Stimulated activated CD8-positive, alpha-beta memory T cell treated with anti-CD3 and anti-CD28 coated beads, Interleukin-2, amount 100 ng/mL, for 1 hour (primary cell): ENCODE results near the gene APBB2.

Experiments
- DNase-seq, 2 donors: peaks; one replicate each; pipeline ENCODE4 v3.0.0-alpha.2; 2020; ENCODE audit warnings: low read depth in 2 of 2

APBB2 gene

GRCh38 chr4:41214136-41214824, at the start of gene APBB2:
TSS of gene APBB2 (minus strand) at chr4:41214542. CDS start at chr4:41033254, 181,288 bp downstream.
- no peak for DNase-seq

DNA sequence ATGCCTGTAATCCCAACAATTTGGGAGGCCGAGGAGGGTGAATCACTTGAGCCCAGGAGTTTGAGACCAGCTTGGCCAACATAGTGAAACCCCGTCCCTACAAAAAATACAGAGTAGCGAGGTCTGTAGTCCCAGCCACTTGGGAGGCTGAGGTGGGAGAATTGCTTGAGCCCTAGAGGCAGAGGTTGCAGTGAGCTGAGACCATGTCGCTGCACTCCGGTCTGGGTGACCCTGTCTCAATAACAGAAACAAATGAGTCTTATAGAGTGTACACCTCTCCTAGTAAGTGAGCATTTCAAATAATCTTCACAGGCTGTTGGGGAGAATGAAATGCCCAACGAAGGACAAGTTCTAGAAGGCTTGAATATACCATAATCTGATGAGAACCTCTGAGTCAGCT, 47.9 kb upstream of the APBB2 start:
- no peak for DNase-seq

- no peak for DNase-seq
Observed at GRCh38 chr4:41260116-41260733, 45.9 kb upstream of the APBB2 start.

DNA sequence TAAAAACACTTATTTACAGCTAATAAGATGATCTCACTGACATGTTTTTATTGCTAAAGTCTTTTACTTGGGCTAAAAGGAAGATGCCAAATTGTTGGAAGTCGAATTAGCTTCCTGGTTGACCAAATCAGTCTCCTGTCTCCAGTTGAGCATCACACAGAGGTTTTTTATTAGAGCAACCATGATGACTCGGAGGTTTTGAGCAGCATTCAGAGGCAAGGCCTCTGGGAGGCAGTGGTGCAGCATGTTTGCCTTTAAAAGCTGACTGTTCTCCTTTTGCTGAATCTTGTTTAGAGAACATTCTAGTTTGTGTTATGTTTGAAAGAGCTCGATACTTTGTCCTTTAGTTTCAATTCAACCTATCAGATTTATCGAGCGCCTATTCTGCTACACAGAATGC, 44.4 kb upstream of the APBB2 start:
- no peak for DNase-seq

GRCh38 chr4:41257906-41258305, 43.6 kb upstream of the APBB2 start:
- DNase-seq = no peak

- no peak for DNase-seq
Observed at GRCh38 chr4:41257257-41257901, 43.0 kb upstream of the APBB2 start.

DNA sequence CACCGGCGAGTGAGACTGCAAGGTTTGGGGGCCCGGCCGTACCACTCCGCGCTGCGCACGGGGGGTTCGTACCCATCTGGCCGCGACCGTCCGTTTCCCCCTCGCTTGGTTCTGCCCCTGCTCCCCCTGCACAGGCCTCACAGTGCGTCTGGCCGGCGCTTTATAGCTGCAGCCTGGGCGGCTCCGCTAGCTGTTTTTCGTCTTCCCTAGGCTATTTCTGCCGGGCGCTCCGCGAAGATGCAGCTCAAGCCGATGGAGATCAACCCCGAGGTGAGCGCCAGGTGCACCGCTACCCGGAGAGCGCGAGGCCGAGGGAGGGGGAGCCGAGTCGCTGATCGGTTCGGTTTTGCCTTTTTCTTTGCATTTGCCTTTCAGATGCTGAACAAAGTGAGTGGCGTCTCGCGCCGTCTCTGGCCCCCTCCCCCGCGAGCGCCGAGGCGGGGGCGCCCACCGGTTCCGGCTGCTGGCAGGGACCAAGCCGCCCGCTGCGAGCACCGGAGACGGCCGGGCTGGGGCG, 42.5 kb upstream of the APBB2 start, which contains the start of gene UCHL1:
UCHL1 (plus strand) TSS at position 189 of the 517 bp plus-strand sequence; CDS start at position 238, 49 bp downstream.
- DNase-seq = no peak

GRCh38 chr4:41256131-41256739, 41.9 kb upstream of the APBB2 start:
- no peak for DNase-seq

DNA sequence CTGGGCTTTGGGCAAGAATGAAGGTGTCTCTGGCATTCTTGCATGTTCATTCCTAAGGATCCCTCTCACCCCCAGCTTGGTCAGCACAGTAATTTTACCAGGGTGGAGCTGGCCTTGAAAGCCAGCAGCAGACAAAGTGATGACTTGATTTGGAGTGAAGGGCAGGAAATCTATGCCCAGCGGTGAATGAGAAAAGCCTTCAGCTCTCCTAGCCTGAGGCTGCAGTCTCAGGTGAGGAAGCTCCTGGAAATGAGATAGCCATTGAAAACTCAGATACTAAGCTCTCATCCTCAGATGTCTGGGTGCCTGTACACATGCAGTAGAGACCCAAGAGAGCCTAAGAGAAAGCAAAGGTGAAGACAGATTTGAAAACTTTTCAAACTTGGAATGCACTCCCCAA, 31.6 kb upstream of the APBB2 start:
- no peak for DNase-seq

- DNase-seq = no peak
Observed at GRCh38 chr4:41241919-41242318, 27.6 kb upstream of the APBB2 start.

GRCh38 chr4:41236508-41236907, 22.2 kb upstream of the APBB2 start:
- no peak for DNase-seq

DNA sequence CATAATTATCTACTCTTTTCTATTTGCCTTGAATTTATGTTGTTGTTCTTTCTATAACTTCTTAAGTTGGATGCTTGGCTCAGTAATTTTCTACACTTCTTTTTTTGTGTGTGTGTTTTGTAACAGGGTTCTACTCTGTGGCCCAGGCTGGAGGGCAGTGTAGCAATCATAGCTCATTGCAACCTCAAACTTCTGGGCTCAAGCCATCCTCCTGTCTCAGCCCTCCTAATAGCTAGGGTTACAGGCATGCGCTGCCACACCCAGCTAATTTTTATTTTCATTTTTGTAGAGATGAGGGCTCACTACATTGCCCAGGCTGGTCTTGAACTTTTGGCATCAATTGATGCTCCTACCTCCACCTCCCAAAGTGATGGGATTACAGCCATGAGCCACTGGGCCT, 21.7 kb upstream of the APBB2 start:
- no peak for DNase-seq

GRCh38 chr4:41232856-41233255, 18.5 kb upstream of the APBB2 start:
- DNase-seq = no peak

DNA sequence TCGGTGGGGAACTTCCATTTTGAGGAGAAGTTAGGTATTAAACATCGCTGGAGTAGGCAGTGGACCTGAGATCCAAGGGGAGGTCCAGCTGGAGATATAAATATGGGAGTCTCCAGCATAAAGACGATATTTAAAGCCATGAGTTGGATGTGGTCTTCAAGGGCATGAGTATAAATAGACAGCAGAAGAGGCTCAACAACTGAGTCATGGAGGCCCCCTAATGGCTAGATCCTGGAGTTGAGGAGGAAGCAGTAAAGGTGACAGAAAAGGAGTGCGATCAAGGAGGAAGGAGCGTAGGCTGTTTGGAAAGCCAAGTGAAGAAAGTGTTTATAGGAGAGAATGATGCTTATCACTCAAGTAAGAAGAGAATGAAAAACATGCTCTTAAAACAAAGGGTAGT, 18.1 kb upstream of the APBB2 start:
- no peak for DNase-seq

- no peak for DNase-seq
Observed at GRCh38 chr4:41227902-41228301, 13.6 kb upstream of the APBB2 start.

DNA sequence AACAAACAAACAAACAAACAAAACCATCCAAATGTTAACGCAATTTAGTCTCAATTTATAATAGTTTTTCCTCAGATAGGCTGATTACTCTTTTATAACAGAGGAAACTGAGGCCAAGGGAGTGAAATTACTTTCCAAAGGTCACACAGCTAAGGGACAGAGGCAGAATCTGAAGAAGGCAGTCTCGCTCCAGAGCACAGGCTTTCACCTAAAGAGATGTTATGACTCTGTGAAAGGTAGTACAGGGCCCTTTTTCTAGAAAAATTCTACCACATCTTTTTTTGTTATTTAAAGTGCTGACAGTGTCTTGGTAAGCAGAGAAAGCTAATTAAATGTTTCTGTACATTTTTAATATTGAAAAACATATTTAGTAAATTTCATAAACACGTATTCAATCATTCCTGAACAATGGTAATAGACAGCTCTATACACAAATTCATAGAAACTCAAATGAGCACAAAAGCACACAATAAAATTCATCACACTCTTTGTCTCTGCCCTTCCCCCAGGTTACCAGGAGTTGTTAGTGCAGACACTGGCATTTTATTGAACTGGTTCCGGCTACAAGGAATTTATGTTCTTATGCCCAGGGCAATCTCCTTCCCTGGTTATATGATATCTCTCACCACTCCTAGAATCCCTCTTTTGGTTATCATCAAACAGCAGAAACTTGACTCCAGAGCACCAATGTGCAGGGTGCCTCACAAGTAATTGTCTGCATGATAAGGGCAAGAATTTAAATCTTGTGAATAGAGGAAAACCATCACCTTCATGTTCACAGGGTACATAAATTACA, 7.7 kb upstream of the APBB2 start:
- DNase-seq = no peak

DNA sequence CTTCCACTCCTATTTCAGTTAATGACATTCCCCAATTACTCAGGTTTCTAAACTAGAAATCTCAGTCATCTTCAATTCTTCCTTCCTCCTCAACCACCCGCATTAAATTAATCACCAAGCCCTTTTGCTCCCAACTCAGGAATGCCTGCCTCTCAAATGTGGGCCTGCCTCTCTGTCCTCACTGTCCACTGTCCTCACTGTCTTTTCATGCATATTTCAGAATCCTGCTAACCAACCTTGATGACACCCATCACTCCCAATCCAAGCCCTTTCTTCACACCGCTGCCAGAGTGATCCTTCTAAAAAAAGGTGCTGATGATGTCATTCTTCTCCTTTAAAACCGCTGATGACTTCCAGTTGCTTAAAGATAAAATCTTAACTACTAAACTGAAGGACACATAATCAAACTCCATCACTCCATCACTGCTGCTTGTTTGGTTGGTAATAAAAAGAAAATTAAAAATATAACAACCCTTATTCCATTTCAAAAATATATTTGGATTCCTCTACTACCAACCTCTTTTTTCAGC, 5.1 kb upstream of the APBB2 start:
- DNase-seq = no peak

DNA sequence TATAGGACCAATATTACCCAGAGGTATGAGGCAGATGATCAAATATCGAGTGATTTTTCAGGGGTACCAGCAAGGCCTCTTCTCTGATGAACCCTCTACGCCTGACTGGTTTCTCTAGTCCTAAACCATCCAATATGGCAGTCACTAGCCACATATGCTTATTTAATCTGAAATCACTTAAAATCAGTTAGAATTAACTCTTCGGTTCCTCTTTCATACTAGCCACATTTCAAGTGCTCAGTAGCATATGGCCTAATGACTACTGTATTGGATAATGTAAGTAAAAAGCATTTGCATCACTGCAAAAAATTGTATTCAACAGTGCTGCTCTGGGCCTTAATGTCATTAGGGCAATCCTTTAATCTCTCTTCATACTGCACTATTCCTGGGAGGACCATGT, 4.4 kb upstream of the APBB2 start:
- no peak for DNase-seq

DNA sequence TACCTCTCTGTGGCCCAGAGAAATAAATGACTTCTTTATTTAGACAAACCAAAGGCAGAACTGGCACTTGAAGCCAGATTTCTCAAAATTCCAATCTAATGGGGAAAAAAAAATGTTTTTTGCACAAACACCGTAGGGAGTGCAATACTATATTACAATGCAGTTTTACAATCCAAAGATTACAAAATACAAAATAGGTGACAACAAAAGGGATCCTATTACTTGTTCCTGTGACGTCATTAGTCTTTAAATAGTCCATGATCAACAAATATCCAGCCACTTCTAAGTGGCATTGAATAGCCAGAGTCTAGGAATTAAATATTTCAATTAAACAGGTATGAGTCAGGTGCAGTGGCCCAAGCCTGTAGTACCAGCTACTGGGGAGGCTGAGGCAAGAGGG, 3.0 kb upstream of the APBB2 start:
- no peak for DNase-seq

DNA sequence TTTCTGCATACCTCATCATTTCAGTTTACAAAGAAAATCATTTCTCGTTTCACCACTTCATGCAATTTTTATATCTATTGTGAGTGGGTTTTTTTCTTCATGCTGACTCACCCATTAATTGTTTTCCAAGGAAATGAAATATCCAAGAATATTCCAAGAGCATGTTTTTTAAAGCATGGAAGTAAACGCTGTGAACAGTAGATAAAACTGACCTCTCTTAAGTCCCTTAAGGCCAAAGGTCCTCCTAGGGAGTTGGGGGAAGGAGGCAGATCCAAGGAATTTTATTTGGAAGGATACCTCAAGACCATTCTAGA, 2.6 kb upstream of the APBB2 start:
- no peak for DNase-seq

DNA sequence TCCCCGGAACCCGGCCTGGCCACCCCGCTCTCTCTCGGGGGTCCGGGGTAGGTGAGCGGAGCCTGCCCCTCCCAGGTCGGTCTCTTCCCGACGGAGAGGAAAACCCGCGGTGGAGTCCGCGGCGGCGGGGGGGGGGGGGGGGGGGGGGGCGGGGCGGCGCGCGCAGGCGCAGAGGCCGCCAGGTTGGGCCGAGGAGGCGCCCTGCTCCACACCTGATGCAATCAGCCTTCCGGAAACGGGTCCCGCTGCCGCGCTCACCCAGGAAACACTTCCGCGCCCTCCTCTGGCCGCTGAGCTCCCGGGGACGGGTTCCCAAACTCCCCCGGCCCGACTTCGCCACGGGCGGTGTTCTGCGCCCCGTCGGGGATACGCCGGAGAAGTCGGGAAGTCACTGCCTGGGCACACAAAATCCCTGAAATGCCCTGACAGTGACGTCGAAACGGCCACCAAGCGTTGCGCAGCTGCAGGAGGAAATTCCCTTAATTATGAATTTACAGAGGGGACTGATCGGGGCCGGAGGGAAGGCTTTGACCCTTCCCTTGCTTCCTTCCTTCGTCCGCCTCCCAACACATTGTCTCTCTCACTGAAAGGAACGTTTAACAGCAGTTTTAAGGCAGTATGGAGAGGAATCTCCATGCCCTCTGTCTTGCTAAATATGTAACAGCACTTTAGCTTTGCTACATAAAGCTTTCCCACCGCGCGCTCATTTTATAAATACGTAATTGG, 2.1 kb upstream of the APBB2 start:
- no peak for DNase-seq
